Hepatocyte (in vitro differentiated cells): ENCODE data around the gene S100A7A. TPM values are rescaled to one million over a fixed set of nuclear protein-coding genes. Genes with fewer than 3 reads are reported as not detected.

Experiments
- DNase-seq: peaks from one replicate; pipeline ENCODE4 v3.0.0-alpha.2; 2016; ENCODE audit warnings: low spot score
- H2AFZ ChIP-seq: fragments of 200-600 bp; sonication (generic); 2 replicates; pipeline ENCODE4 v1.6.0; 2016; ENCODE audit warnings: antibody characterized with exemption, mild to moderate bottlenecking
- H3K27ac ChIP-seq: fragments of 200-600 bp; sonication (generic); 2 replicates; pipeline ENCODE4 v1.5.1; 2016; ENCODE audit warnings: mild to moderate bottlenecking
- H3K27me3 ChIP-seq: fragments of 200-600 bp; sonication (generic); 2 replicates; pipeline ENCODE4 v1.6.1; 2016
- H3K36me3 ChIP-seq: fragments of 200-600 bp; sonication (generic); replicated peaks from 2 replicates; pipeline ENCODE4 v1.5.1; 2016; ENCODE audit warnings: low read depth; ENCODE audit not compliant: insufficient read depth
- H3K4me1 ChIP-seq: fragments of 200-600 bp; sonication (generic); 2 replicates; pipeline ENCODE4 v1.5.1; 2016; ENCODE audit warnings: mild to moderate bottlenecking, moderate library complexity; ENCODE audit not compliant: insufficient read depth
- H3K4me2 ChIP-seq: fragments of 200-600 bp; sonication (generic); 2 replicates; pipeline ENCODE4 v1.6.0; 2016
- H3K4me3 ChIP-seq: fragments of 200-600 bp; sonication (generic); 2 replicates; pipeline ENCODE4 v1.5.1; 2016; ENCODE audit warnings: mild to moderate bottlenecking
- H3K79me2 ChIP-seq: fragments of 200-600 bp; sonication (generic); 2 replicates; pipeline ENCODE4 v1.6.0; 2017; ENCODE audit warnings: mild to moderate bottlenecking
- H3K9me2 ChIP-seq: fragments of 200-600 bp; sonication (generic); replicated peaks from 2 replicates; pipeline ENCODE4 v1.6.0; 2017; ENCODE audit warnings: mild to moderate bottlenecking; ENCODE audit not compliant: insufficient read depth
- H3K9me3 ChIP-seq: fragments of 200-600 bp; sonication (generic); 2 replicates; pipeline ENCODE4 v1.5.1; 2016; ENCODE audit warnings: low read depth, mild to moderate bottlenecking
- H4K20me1 ChIP-seq: fragments of 200-600 bp; sonication (generic); 2 replicates; pipeline ENCODE4 v1.6.0; 2016; ENCODE audit warnings: mild to moderate bottlenecking; ENCODE audit not compliant: insufficient read depth, poor library complexity, severe bottlenecking
- CTCF ChIP-seq: fragments of 200-600 bp; sonication (generic); IDR thresholded peaks from 2 replicates; pipeline ENCODE4 v1.5.1; 2016; ENCODE audit warnings: antibody characterized with exemption, mild to moderate bottlenecking; ENCODE audit not compliant: poor library complexity
- EZH2 ChIP-seq: fragments of 200-600 bp; sonication (generic); IDR thresholded peaks from 2 replicates; pipeline ENCODE4 v1.6.1; 2016; ENCODE audit warnings: antibody characterized with exemption, mild to moderate bottlenecking, borderline replicate concordance
- EZH2phosphoT487 ChIP-seq: fragments of 200-600 bp; sonication (generic); IDR thresholded peaks from one replicate; pipeline ENCODE4 v1.6.1; 2018; ENCODE audit warnings: antibody characterized with exemption, mild to moderate bottlenecking, low read depth, moderate library complexity; ENCODE audit not compliant: unreplicated experiment, severe bottlenecking
- WGBS: methylation state at CpG from one replicate; pipeline ENCODE4 v1.1.6; 2016; ENCODE audit warnings: low lambda C conversion rate; ENCODE audit errors: missing lambda C conversion rate; 5-methylcytosine and 5-hydroxymethylcytosine counted together
- polyA plus RNA-seq: library from polyadenylated mRNA; unstranded; fragments of >200 nt; fragmentation: Nextera tagmentation; extraction: Ambion mirVana; gene quantifications from 2 replicates; pipeline ENCODE4 v1.2.1, GENCODE V29; 2016
- total RNA-seq: library from RNA; depleted of rRNA; stranded (reverse); fragments of >200 nt; gene quantifications from 2 replicates; pipeline ENCODE4 v1.2.3, GENCODE V29; 2014

The S100A7A gene
- total and polyA plus RNA-seq, 2 experiments from 2014 or later = not detected

GRCh38 chr1:153370146-153370545, 46.2 kb upstream of the S100A7A start:
- WGBS = 61% methylated on average over 3 of the region's 3 CpGs
- Histone ChIP-seq H3K4me1 (no peaks in the 10 kb centered on the region), H3K79me2 (no peaks in the 10 kb centered on the region), H3K4me3 (no peak overlapping the region), H3K9me3 (no peaks in the 10 kb centered on the region), H2AFZ (no peak overlapping the region), H3K27me3 (no peaks in the 10 kb centered on the region), H3K36me3 (no peaks in the 10 kb centered on the region), H3K9me2 (no peaks in the 10 kb centered on the region), H3K4me2 (no peak overlapping the region), H4K20me1 (no peaks in the 10 kb centered on the region), H3K27ac (no peak overlapping the region)
- no peak for TF ChIP-seq EZH2phosphoT487
- no peak for TF ChIP-seq EZH2
- no peak for TF ChIP-seq CTCF
- no peak for DNase-seq

- Histone ChIP-seq H3K36me3 (no peaks in the 10 kb centered on the region), H3K79me2 (no peaks in the 10 kb centered on the region), H3K4me3 (no peak overlapping the region), H3K9me3 (no peaks in the 10 kb centered on the region), H4K20me1 (no peaks in the 10 kb centered on the region), H3K27me3 (no peaks in the 10 kb centered on the region), H3K4me2 (no peak overlapping the region), H2AFZ (no peak overlapping the region), H3K9me2 (no peaks in the 10 kb centered on the region), H3K4me1 (no peaks in the 10 kb centered on the region), H3K27ac (no peak overlapping the region)
- no peak for DNase-seq
- no peak for TF ChIP-seq CTCF
- TF ChIP-seq EZH2 = no peak
- no peak for TF ChIP-seq EZH2phosphoT487
- 65% methylated on average over 1 of the region's 1 CpG for WGBS
Measured at GRCh38 chr1:153371231-153371630, 45.1 kb upstream of the S100A7A start.

GRCh38 chr1:153372571-153372970, 43.7 kb upstream of the S100A7A start:
- TF ChIP-seq EZH2 (no peak), EZH2phosphoT487 (no peak), CTCF (no peak)
- Histone ChIP-seq H4K20me1 (no peaks in the 10 kb centered on the region), H3K4me3 (no peak overlapping the region), H3K9me2 (no peaks in the 10 kb centered on the region), H3K27ac (no peak overlapping the region), H3K9me3 (no peaks in the 10 kb centered on the region), H3K27me3 (no peaks in the 10 kb centered on the region), H3K4me2 (no peak overlapping the region), H3K36me3 (no peaks in the 10 kb centered on the region), H3K4me1 (no peaks in the 10 kb centered on the region), H2AFZ (no peak overlapping the region), H3K79me2 (no peaks in the 10 kb centered on the region)
- DNase-seq = no peak
- 77% methylated on average over 2 of the region's 2 CpGs for WGBS

GRCh38 chr1:153374071-153374470, 42.2 kb upstream of the S100A7A start:
- H3K9me3 ChIP-seq = no peaks in the 10 kb centered on the region
- H2AFZ ChIP-seq = no peak overlapping the region
- TF ChIP-seq CTCF = no peak
- no peak for TF ChIP-seq EZH2phosphoT487
- H3K9me2 ChIP-seq = no peaks in the 10 kb centered on the region
- H3K36me3 ChIP-seq = no peaks in the 10 kb centered on the region
- H3K79me2 ChIP-seq = no peaks in the 10 kb centered on the region
- 64% methylated on average over 2 of the region's 2 CpGs for WGBS
- no peaks in the 10 kb centered on the region for H3K4me1 ChIP-seq
- H3K27me3 ChIP-seq = no peaks in the 10 kb centered on the region
- no peak overlapping the region for H3K27ac ChIP-seq
- H3K4me2 ChIP-seq = no peak overlapping the region
- DNase-seq = no peak
- H4K20me1 ChIP-seq = no peaks in the 10 kb centered on the region
- H3K4me3 ChIP-seq = no peak overlapping the region
